Measurements from ENCODE around the gene LTF.

- TF ChIP-seq CTCF (IDR thresholded peaks at IDR 0.05; ENCODE audit: low read depth, low read length, poor library complexity, severe bottlenecking) (no peak), EZH2phosphoT487 (IDR thresholded peaks at IDR 0.05; ENCODE audit: borderline replicate concordance, low read length) (no peak)
These were observed 70.9 kb downstream of the LTF start for GRCh38 chr3:46393554-46394434.
